GM12878 (cell line): ENCODE measurements around the gene CDC25C. TPM values are rescaled to one million over a fixed set of nuclear protein-coding genes. Genes with fewer than 3 reads are reported as not detected.
A peak's percentile ranks its signal among the peaks of the same experiment; 100 is the strongest.

Source experiments
- CBFB ChIP-seq: IDR thresholded peaks from 2 replicates; pipeline ENCODE4 v1.6.1; 2016; ENCODE audit warnings: antibody characterized with exemption, low read depth
- CEBPB ChIP-seq, 2 experiments: fragments of 150-350 bp in 1 of 2; IDR thresholded peaks; 2 replicates each; pipeline ENCODE4 v1.6.1; 2012 to 2014; ENCODE audit warnings: low read depth in 2 of 2, low read length in 2 of 2, borderline replicate concordance in 1 of 2, inconsistent platforms in 1 of 2
- CHD2 ChIP-seq: IDR thresholded peaks from 2 replicates; pipeline ENCODE4 v1.6.1; 2011; ENCODE audit warnings: low read depth, low read length, improper control_type of control experiment, borderline replicate concordance
- GABPA ChIP-seq: IDR thresholded peaks from 2 replicates; pipeline ENCODE4 v1.6.1; 2014; ENCODE audit warnings: antibody characterized with exemption, low read depth, mild to moderate bottlenecking, inconsistent platforms
- GATAD2B ChIP-seq: fragments of 450-650 bp; conservative IDR thresholded peaks from 2 replicates; pipeline ENCODE4 v1.6.1; 2017; ENCODE audit warnings: low read depth, mild to moderate bottlenecking, moderate library complexity
- HDAC6 ChIP-seq: fragments of 200-600 bp; sonication (generic); IDR thresholded peaks from one replicate; pipeline ENCODE4 v1.8.0; 2017; ENCODE audit warnings: antibody characterized with exemption; ENCODE audit not compliant: unreplicated experiment
- IKZF1 ChIP-seq: fragments of 450-650 bp; conservative IDR thresholded peaks from 2 replicates; pipeline ENCODE4 v1.6.1; 2017; ENCODE audit warnings: antibody characterized with exemption, mild to moderate bottlenecking
- KLF5 ChIP-seq: fragments of 450-650 bp; IDR thresholded peaks from 2 replicates; pipeline ENCODE4 v1.6.1; 2014; ENCODE audit warnings: mild to moderate bottlenecking; ENCODE audit not compliant: partially characterized antibody
- MEF2A ChIP-seq: IDR thresholded peaks from 2 replicates; pipeline ENCODE4 v1.6.1; 2011; ENCODE audit warnings: low read depth, mild to moderate bottlenecking, low read length, moderate library complexity; ENCODE audit not compliant: insufficient read depth
- MTA3 ChIP-seq: IDR thresholded peaks from 2 replicates; pipeline ENCODE4 v1.6.1; 2012; ENCODE audit warnings: low read length, inconsistent platforms, borderline replicate concordance
- MYB ChIP-seq: fragments of 150-350 bp; IDR thresholded peaks from 2 replicates; pipeline ENCODE4 v1.6.1; 2014; ENCODE audit warnings: mild to moderate bottlenecking, low read depth, low read length, borderline replicate concordance
- RCOR1 ChIP-seq: conservative IDR thresholded peaks from 2 replicates; pipeline ENCODE4 v1.6.1; 2012; ENCODE audit warnings: low read depth, low read length, improper control_type of control experiment
- SMAD5 ChIP-seq: IDR thresholded peaks from 2 replicates; pipeline ENCODE4 v1.6.1; 2016; ENCODE audit warnings: antibody characterized with exemption, low read depth
- SUPT20H ChIP-seq: IDR thresholded peaks from 2 replicates; pipeline ENCODE4 v1.6.1; 2011; ENCODE audit warnings: low read depth, mild to moderate bottlenecking, low read length, moderate library complexity, borderline replicate concordance; ENCODE audit not compliant: control insufficient read depth
- ZSCAN29 ChIP-seq: fragments of 450-650 bp; IDR thresholded peaks from 2 replicates; pipeline ENCODE4 v1.6.1; 2017; ENCODE audit warnings: mild to moderate bottlenecking, moderate library complexity
- polyA plus RNA-seq, 11 experiments: library from polyadenylated mRNA; depleted of rRNA in 4 of 11; unstranded in 6 of 11; stranded (reverse) in 5 of 11; fragments of >200 nt; fragmentation: Nextera tagmentation in 4 of 11; fragmentation: Illumina TruSeq in 1 of 11; extraction: Ambion mirVana in 4 of 11; extraction: Trizol in 1 of 11; gene quantifications; 1 replicate in 1 of 11; 2 replicates in 10 of 11; pipeline versions ENCODE4 v1.2.1 to v1.2.3, GENCODE V29; 2011 to 2016; ENCODE audit warnings: inconsistent platforms in 2 of 11, missing spikeins in 2 of 11, low read depth in 1 of 11
- total RNA-seq, 4 experiments: library from RNA; depleted of rRNA in 3 of 4; stranded (reverse); fragments of >200 nt in 3 of 4; fragmentation: Illumina TruSeq in 1 of 4; extraction: Trizol in 1 of 4; gene quantifications; 2 replicates each; pipeline versions ENCODE4 v1.2.1 to v1.2.3, GENCODE V29; 2013 to 2021
- TF ChIP-seq, protein P1 (sequence below): IDR thresholded peaks from 2 replicates; pipeline ENCODE4 v1.6.1; 2012; ENCODE audit warnings: low read depth, low read length, improper control_type of control experiment
- TF ChIP-seq, protein P2 (sequence below): IDR thresholded peaks from 2 replicates; pipeline ENCODE4 v1.6.1; 2011; ENCODE audit warnings: mild to moderate bottlenecking, low read depth, low read length, moderate library complexity; ENCODE audit not compliant: insufficient replicate concordance

Gene CDC25C
- total and polyA plus RNA-seq, 10 of the 15 experiments (the other 5 are each of a cell fraction or from before 2014, with no cell fraction given): 9.2 to 30.7 (median 14.9) TPM

DNA sequence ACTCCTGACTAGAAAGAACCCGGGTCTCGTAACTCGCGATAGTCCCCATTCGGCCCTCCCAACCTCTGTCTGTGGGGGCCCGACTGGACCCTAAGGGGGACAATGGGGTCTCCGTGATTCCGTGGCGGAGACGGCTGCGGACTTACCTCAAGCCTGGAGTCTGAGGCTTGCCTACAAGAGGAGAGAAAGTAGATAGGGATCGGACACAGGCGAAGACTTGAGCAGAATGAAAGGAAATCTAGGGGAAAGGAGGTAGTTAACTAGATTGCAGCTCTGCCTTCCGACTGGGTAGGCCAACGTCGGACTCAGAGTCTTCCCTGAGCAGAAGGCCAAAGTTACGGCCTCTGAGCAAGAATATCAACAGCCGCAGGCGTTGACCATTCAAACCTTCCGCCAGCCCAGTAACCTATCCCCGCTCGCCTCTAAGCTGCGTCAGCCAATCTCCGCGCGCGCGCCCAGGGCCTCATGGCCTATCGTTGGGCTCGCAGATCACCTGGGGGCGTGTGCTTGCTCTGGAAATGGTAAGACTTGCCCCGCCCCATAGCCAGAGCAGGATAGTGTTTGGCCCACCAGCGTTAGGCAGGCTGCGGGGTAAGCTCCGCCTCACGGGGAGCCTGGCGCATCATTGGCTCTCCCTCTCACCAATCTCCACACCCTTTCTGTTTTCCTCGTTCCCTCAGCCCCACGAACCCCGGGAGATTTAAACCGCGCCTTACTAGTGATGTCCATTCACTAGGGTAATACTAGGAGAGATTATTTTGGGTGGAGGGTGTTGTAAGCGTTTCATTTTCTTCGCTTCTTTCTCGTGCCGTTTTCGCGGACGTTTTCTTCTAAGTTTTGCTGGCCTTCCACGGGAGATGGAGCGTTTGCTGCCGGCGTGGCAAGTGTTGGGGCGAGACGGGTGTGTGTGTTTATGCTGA is at the start of gene CDC25C (continued):
- TF ChIP-seq MTA3: no peak
- 0 out of 2 replicates have a peak, but pooled peaks have one; percentile 19 for TF ChIP-seq IKZF1
- no peak for TF ChIP-seq ZSCAN29
- TF ChIP-seq, protein P1, sequence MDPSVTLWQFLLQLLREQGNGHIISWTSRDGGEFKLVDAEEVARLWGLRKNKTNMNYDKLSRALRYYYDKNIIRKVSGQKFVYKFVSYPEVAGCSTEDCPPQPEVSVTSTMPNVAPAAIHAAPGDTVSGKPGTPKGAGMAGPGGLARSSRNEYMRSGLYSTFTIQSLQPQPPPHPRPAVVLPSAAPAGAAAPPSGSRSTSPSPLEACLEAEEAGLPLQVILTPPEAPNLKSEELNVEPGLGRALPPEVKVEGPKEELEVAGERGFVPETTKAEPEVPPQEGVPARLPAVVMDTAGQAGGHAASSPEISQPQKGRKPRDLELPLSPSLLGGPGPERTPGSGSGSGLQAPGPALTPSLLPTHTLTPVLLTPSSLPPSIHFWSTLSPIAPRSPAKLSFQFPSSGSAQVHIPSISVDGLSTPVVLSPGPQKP: no peak
- TF ChIP-seq, protein P2, sequence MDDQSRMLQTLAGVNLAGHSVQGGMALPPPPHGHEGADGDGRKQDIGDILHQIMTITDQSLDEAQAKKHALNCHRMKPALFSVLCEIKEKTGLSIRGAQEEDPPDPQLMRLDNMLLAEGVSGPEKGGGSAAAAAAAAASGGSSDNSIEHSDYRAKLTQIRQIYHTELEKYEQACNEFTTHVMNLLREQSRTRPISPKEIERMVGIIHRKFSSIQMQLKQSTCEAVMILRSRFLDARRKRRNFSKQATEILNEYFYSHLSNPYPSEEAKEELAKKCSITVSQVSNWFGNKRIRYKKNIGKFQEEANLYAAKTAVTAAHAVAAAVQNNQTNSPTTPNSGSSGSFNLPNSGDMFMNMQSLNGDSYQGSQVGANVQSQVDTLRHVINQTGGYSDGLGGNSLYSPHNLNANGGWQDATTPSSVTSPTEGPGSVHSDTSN: no peak
- TF ChIP-seq MYB: no peak
- 0 out of 2 replicates have a peak, but pooled peaks have one; percentile 60 for TF ChIP-seq GATAD2B
- no peak for TF ChIP-seq RCOR1
- TF ChIP-seq CHD2: peak; percentile 91
- TF ChIP-seq SUPT20H: no peak
- TF ChIP-seq SMAD5: no peak
- no peak for TF ChIP-seq HDAC6
- no peak for TF ChIP-seq MEF2A
- TF ChIP-seq CEBPB (IDR thresholded peaks at IDR 0.05; ENCODE audit: borderline replicate concordance in 1 of 2, low read depth in 2 of 2, low read length in 2 of 2): no peak
- peak; percentile 55; the same call in 1 of the 2 replicates for TF ChIP-seq CBFB
- no peak for TF ChIP-seq GABPA
- peak; percentile 75 for TF ChIP-seq KLF5
